HUES64 (cell line): ENCODE results near the gene WWOX.

Experiments used
- H3K27ac ChIP-seq: 2 replicates; pipeline ENCODE4 v1.7.0; 2013; ENCODE audit warnings: low read depth, low read length, inconsistent platforms
- H3K27me3 ChIP-seq: 2 replicates; pipeline ENCODE4 v1.6.1; 2013; ENCODE audit warnings: mild to moderate bottlenecking, low read length; ENCODE audit not compliant: insufficient read depth
- H3K36me3 ChIP-seq: 2 replicates; pipeline ENCODE4 v1.6.1; 2013; ENCODE audit warnings: mild to moderate bottlenecking, low read length; ENCODE audit not compliant: insufficient read depth
- H3K4me1 ChIP-seq: 2 replicates; pipeline ENCODE4 v1.6.1; 2013; ENCODE audit warnings: mild to moderate bottlenecking, low read length, moderate library complexity; ENCODE audit not compliant: insufficient read depth
- H3K4me3 ChIP-seq: 2 replicates; pipeline ENCODE4 v1.5.1; 2013; ENCODE audit warnings: mild to moderate bottlenecking, low read length, moderate library complexity
- H3K9ac ChIP-seq: 2 replicates; pipeline ENCODE4 v1.6.1; 2013; ENCODE audit warnings: mild to moderate bottlenecking, low read depth, low read length
- H3K9me3 ChIP-seq: 2 replicates; pipeline ENCODE4 v1.6.1; 2013; ENCODE audit warnings: low read depth, low read length; ENCODE audit not compliant: insufficient read depth
- WGBS: fragments of 150-250, 120-280 bp; methylation state at CpG from one replicate; pipeline ENCODE4 v1.1.7; 2013; ENCODE audit warnings: missing lambda C conversion rate; 5-methylcytosine and 5-hydroxymethylcytosine counted together

WWOX gene

GRCh38 chr16:78783570-78784079 lies 684.2 kb downstream of the WWOX start:
- 72% methylated on average over 4 of the region's 4 CpGs for WGBS
- Histone ChIP-seq H3K27me3 (no peaks in the 10 kb centered on the region), H3K4me1 (peaks cover 4% of the 10 kb centered on the region; the same call in 1 of the 2 replicates), H3K9ac (no peak overlapping the region), H3K36me3 (no peaks in the 10 kb centered on the region), H3K4me3 (no peak overlapping the region), H3K9me3 (no peaks in the 10 kb centered on the region), H3K27ac (no peak overlapping the region)

GRCh38 chr16:78784771-78785170 lies 685.3 kb downstream of the WWOX start:
- Histone ChIP-seq H3K4me1 (peaks cover 4% of the 10 kb centered on the region; the same call in 1 of the 2 replicates), H3K4me3 (no peak overlapping the region), H3K9ac (no peak overlapping the region), H3K27ac (no peak overlapping the region), H3K9me3 (no peaks in the 10 kb centered on the region), H3K27me3 (no peaks in the 10 kb centered on the region), H3K36me3 (no peaks in the 10 kb centered on the region)
- WGBS: 98% methylated on average over 6 of the region's 6 CpGs

GRCh38 chr16:78785218-78785617 lies 685.8 kb downstream of the WWOX start:
- peaks cover 3% of the 10 kb centered on the region; the same call in 1 of the 2 replicates for H3K4me1 ChIP-seq
- H3K4me3 ChIP-seq: no peak overlapping the region
- H3K27me3 ChIP-seq: no peaks in the 10 kb centered on the region
- 92% methylated on average over 2 of the region's 3 CpGs for WGBS
- H3K9me3 ChIP-seq: no peaks in the 10 kb centered on the region
- no peak overlapping the region for H3K9ac ChIP-seq
- no peak overlapping the region for H3K27ac ChIP-seq
- no peaks in the 10 kb centered on the region for H3K36me3 ChIP-seq

- Histone ChIP-seq H3K9me3 (no peaks in the 10 kb centered on the region), H3K27me3 (no peaks in the 10 kb centered on the region), H3K4me1 (no peaks in the 10 kb centered on the region), H3K27ac (no peak overlapping the region), H3K4me3 (no peak overlapping the region), H3K36me3 (no peaks in the 10 kb centered on the region), H3K9ac (no peak overlapping the region)
- WGBS: 100% methylated on average over 1 of the region's 3 CpGs
These were observed 687.2 kb downstream of the WWOX start for GRCh38 chr16:78786635-78787034.

- H3K36me3 ChIP-seq: no peaks in the 10 kb centered on the region
- no peak overlapping the region for H3K4me3 ChIP-seq
- 91% methylated on average over 2 of the region's 2 CpGs for WGBS
- H3K27me3 ChIP-seq: no peaks in the 10 kb centered on the region
- no peak overlapping the region for H3K27ac ChIP-seq
- H3K4me1 ChIP-seq: no peaks in the 10 kb centered on the region
- H3K9me3 ChIP-seq: no peaks in the 10 kb centered on the region
- no peak overlapping the region for H3K9ac ChIP-seq
These were observed 688.8 kb downstream of the WWOX start for GRCh38 chr16:78788276-78788675.

GRCh38 chr16:78788696-78789095 lies 689.2 kb downstream of the WWOX start:
- 93% methylated on average over 2 of the region's 2 CpGs for WGBS
- Histone ChIP-seq H3K27ac (no peak overlapping the region), H3K4me3 (no peak overlapping the region), H3K4me1 (no peaks in the 10 kb centered on the region), H3K27me3 (no peaks in the 10 kb centered on the region), H3K36me3 (no peaks in the 10 kb centered on the region), H3K9me3 (no peaks in the 10 kb centered on the region), H3K9ac (no peak overlapping the region)

- WGBS: 69% methylated on average over 2 of the region's 2 CpGs
- no peak overlapping the region for H3K27ac ChIP-seq
- no peaks in the 10 kb centered on the region for H3K27me3 ChIP-seq
- no peaks in the 10 kb centered on the region for H3K36me3 ChIP-seq
- H3K9ac ChIP-seq: no peak overlapping the region
- no peaks in the 10 kb centered on the region for H3K4me1 ChIP-seq
- H3K4me3 ChIP-seq: no peak overlapping the region
- no peaks in the 10 kb centered on the region for H3K9me3 ChIP-seq
These were observed 690.1 kb downstream of the WWOX start for GRCh38 chr16:78789561-78789960.

- no peak overlapping the region for H3K4me3 ChIP-seq
- WGBS: 93% methylated on average over 7 of the region's 8 CpGs
- H3K9ac ChIP-seq: no peak overlapping the region
- no peaks in the 10 kb centered on the region for H3K27me3 ChIP-seq
- H3K36me3 ChIP-seq: no peaks in the 10 kb centered on the region
- H3K4me1 ChIP-seq: no peaks in the 10 kb centered on the region
- no peak overlapping the region for H3K27ac ChIP-seq
- H3K9me3 ChIP-seq: peaks cover 2% of the 10 kb centered on the region; the same call in 1 of the 2 replicates
These were observed 691.6 kb downstream of the WWOX start for GRCh38 chr16:78791011-78791410.

GRCh38 chr16:78791926-78792325 lies 692.5 kb downstream of the WWOX start:
- H3K27me3 ChIP-seq: no peaks in the 10 kb centered on the region
- no peaks in the 10 kb centered on the region for H3K4me1 ChIP-seq
- no peak overlapping the region for H3K27ac ChIP-seq
- no peak overlapping the region for H3K4me3 ChIP-seq
- H3K9ac ChIP-seq: no peak overlapping the region
- WGBS: 97% methylated on average over 6 of the region's 7 CpGs
- H3K36me3 ChIP-seq: no peaks in the 10 kb centered on the region
- peaks cover 3% of the 10 kb centered on the region; the same call in 1 of the 2 replicates for H3K9me3 ChIP-seq

- peaks cover 3% of the 10 kb centered on the region; the same call in 1 of the 2 replicates for H3K9me3 ChIP-seq
- no peaks in the 10 kb centered on the region for H3K36me3 ChIP-seq
- H3K27ac ChIP-seq: no peak overlapping the region
- H3K4me3 ChIP-seq: no peak overlapping the region
- WGBS: 96% methylated on average over 5 of the region's 5 CpGs
- H3K27me3 ChIP-seq: no peaks in the 10 kb centered on the region
- no peak overlapping the region for H3K9ac ChIP-seq
- H3K4me1 ChIP-seq: no peaks in the 10 kb centered on the region
These were observed 693.5 kb downstream of the WWOX start for GRCh38 chr16:78792952-78793351.

GRCh38 chr16:78794581-78795250 lies 695.3 kb downstream of the WWOX start:
- H3K27ac ChIP-seq: no peak overlapping the region
- no peak overlapping the region for H3K9ac ChIP-seq
- 95% methylated on average over 5 of the region's 6 CpGs for WGBS
- no peaks in the 10 kb centered on the region for H3K27me3 ChIP-seq
- peaks cover 3% of the 10 kb centered on the region; the same call in 1 of the 2 replicates for H3K9me3 ChIP-seq
- H3K4me1 ChIP-seq: no peaks in the 10 kb centered on the region
- H3K4me3 ChIP-seq: no peak overlapping the region
- H3K36me3 ChIP-seq: no peaks in the 10 kb centered on the region
